ENCODE results near the gene RHBDL3.

- TF ChIP-seq EZH2 (IDR thresholded peaks at IDR 0.05; ENCODE audit: borderline replicate concordance, low read depth, low read length, poor library complexity, severe bottlenecking), result no peak
- no peak for TF ChIP-seq CTCF (conservative IDR thresholded peaks at IDR 0.05; ENCODE audit: low read depth, low read length)
These were observed 14.5 kb downstream of the RHBDL3 start for GRCh38 chr17:32279891-32280716.

Data from A673 (cell line).